Measurements from ENCODE around the gene MLLT10. TPM values are rescaled to one million over a fixed set of nuclear protein-coding genes. Genes with fewer than 3 reads are reported as not detected.
A peak's percentile ranks its signal among the peaks of the same experiment; 100 is the strongest.

Gene MLLT10
- total RNA-seq, 2 experiments from 2014 or later = 46.0 to 47.1 TPM

- Mint-ChIP-seq H3K36me3 (ENCODE audit: low read depth) (peaks cover 24% of the 10 kb centered on the region), H3K27ac (no peak overlapping the region)
These were observed 190.1 kb downstream of the MLLT10 start for GRCh38 chr10:21724020-21724589.

GRCh38 chr10:21724687-21725367, 190.8 kb downstream of the MLLT10 start:
- no peaks in the 10 kb centered on the region for H3K9me3 Mint-ChIP-seq (ENCODE audit: insufficient read depth)
- ChIA-PET POLR2A (interaction anchor here (0.6 kb wide), 1 partner anchor 13 kb away, joined by 3 read pairs; no protein-coding TSS in a partner anchor), CTCF (interaction anchor here (0.9 to 3.0 kb wide), 5 partner anchors 8 to 229 kb away, joined by 3 to 16 read pairs (median 4); no protein-coding TSS in a partner anchor)
- H3K27ac Mint-ChIP-seq = no peak overlapping the region
- no peaks in the 10 kb centered on the region for H3K27me3 Mint-ChIP-seq (ENCODE audit: low read depth)
- DNase-seq (peak; percentile 63), ATAC-seq (peak; percentile 55)
- H3K4me3 Mint-ChIP-seq = no peak overlapping the region
- peaks cover 24% of the 10 kb centered on the region for H3K4me1 Mint-ChIP-seq (ENCODE audit: low read depth)
- peaks cover 26% of the 10 kb centered on the region for H3K36me3 Mint-ChIP-seq (ENCODE audit: low read depth)

More at GRCh38 chr10:21724020-21724589, 190.1 kb downstream of the MLLT10 start:
- Mint-ChIP-seq H3K4me1 (ENCODE audit: low read depth) (peaks cover 24% of the 10 kb centered on the region), H3K27me3 (ENCODE audit: low read depth) (no peaks in the 10 kb centered on the region), H3K9me3 (ENCODE audit: insufficient read depth) (no peaks in the 10 kb centered on the region), H3K4me3 (no peak overlapping the region)
- ChIA-PET CTCF (interaction anchor here (0.9 to 3.0 kb wide), 4 partner anchors 9 to 228 kb away, joined by 3 to 16 read pairs (median 6); no protein-coding TSS in a partner anchor), POLR2A (interaction anchor here (0.6 kb wide), 2 partner anchors 13 to 208 kb away, joined by 3 to 5 read pairs; no protein-coding TSS in a partner anchor)
- ATAC-seq = no peak
- DNase-seq = no peak

DNA sequence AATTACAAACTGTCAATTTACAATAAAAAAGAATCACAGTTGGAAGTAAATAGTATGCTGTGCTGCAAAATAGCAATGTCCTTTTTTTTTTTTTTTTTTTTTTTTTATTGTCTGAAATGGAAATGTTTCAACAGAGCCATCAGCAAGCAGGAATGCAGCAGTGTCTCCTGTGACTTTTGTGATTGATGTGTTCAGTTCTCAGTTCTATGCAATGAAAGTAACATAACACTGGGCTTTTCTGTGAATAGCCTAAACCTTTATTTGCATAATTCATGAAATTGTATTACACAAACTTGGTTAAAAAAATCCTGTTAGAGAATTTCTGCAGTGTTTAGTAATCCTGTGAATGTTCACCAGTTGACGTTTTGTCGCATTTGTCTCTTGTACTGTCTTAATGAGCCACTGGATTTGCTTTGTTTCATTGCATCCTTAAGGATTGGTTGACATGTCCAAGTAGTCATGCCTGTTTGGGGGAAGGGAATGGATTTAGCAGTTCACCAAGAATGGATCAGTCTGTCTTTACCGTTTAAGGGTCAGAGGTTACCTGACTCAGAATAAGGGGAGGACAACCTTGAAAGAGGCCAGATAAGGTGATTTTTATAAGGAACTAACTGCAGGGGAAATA, 192.7 kb downstream of the MLLT10 start:
- peaks cover 25% of the 10 kb centered on the region for H3K4me1 Mint-ChIP-seq (ENCODE audit: low read depth)
- H3K27ac Mint-ChIP-seq = no peak overlapping the region
- H3K36me3 Mint-ChIP-seq (ENCODE audit: low read depth) = peaks cover 29% of the 10 kb centered on the region
- no peaks in the 10 kb centered on the region for H3K27me3 Mint-ChIP-seq (ENCODE audit: low read depth)
- H3K9me3 Mint-ChIP-seq (ENCODE audit: insufficient read depth) = no peaks in the 10 kb centered on the region
- no peak for DNase-seq
- no peak overlapping the region for H3K4me3 Mint-ChIP-seq
- ChIA-PET CTCF (no interaction called here), POLR2A (no interaction called here)
- no peak for ATAC-seq

DNA sequence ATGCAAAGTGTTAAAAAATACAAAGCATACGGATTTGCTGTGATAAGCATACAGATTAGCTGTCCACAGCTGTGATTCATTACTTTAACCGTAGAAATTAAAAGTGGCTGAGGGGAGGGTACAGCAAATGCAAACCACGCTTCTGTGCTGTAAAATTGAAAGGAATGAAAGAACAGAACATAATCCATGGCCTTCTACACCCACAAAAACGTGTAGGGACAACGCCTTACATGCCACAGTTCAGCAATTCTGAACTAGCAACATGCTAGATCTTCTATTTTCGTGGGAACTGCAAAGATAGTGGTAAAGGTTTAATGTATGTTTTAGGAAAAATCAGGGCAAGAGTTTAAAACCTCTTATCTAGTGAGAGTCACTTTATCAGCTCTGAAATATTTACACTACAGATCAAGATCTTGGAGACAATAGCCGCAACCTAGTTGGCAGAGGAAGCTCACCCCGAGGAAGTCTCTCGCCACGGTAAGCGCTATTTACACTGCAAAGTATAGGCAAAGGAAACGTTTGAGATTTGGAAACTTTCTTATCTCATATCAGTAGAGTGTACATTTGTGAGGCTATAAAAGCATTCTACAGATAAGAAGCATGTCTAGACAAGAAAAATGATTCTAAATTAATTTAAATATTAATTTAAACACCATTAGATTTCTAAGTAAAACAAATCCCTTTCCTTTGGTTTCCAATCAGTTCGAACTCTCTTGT, 193.6 kb downstream of the MLLT10 start:
- ChIA-PET POLR2A (no interaction called here), CTCF (interaction anchor here (5.8 kb wide), 1 partner anchor 231 kb away, joined by 48 read pairs; no protein-coding TSS in a partner anchor)
- H3K36me3 Mint-ChIP-seq (ENCODE audit: low read depth) = peaks cover 32% of the 10 kb centered on the region
- ATAC-seq (no peak), DNase-seq (no peak)
- no peaks in the 10 kb centered on the region for H3K9me3 Mint-ChIP-seq (ENCODE audit: insufficient read depth)
- H3K27ac Mint-ChIP-seq = no peak overlapping the region
- H3K4me3 Mint-ChIP-seq = no peak overlapping the region
- H3K4me1 Mint-ChIP-seq (ENCODE audit: low read depth) = peaks cover 31% of the 10 kb centered on the region
- H3K27me3 Mint-ChIP-seq (ENCODE audit: low read depth) = no peaks in the 10 kb centered on the region

DNA sequence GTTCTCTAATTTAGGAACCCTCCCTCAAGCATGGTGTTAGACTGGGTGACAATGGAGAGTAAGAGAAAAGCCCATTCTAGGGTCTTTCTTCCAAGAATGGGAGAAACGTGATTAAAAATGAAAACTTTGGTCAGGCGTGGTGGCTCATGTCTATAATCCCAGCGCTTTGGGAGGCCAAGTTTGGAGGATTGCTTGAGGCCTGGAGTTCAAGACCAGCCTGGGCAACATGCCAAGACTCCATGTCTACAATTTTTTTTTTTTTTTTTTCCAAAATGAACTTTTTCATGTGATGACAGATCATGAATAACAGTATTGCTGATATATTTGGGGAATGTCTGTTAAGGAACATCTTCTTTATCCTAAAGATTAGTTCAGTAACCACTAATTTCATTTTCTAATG, 194.6 kb downstream of the MLLT10 start:
- ChIA-PET POLR2A (no interaction called here), CTCF (interaction anchor here (5.8 kb wide), 1 partner anchor 232 kb away, joined by 48 read pairs; no protein-coding TSS in a partner anchor)
- Mint-ChIP-seq H3K27ac (no peak overlapping the region), H3K27me3 (ENCODE audit: low read depth) (no peaks in the 10 kb centered on the region), H3K36me3 (ENCODE audit: low read depth) (peaks cover 32% of the 10 kb centered on the region), H3K4me1 (ENCODE audit: low read depth) (peaks cover 31% of the 10 kb centered on the region), H3K4me3 (no peak overlapping the region), H3K9me3 (ENCODE audit: insufficient read depth) (no peaks in the 10 kb centered on the region)
- no peak for ATAC-seq
- no peak for DNase-seq

GRCh38 chr10:21732067-21732772, 198.2 kb downstream of the MLLT10 start:
- POLR2A ChIA-PET = no interaction called here
- Mint-ChIP-seq H3K9me3 (ENCODE audit: insufficient read depth) (no peaks in the 10 kb centered on the region), H3K27me3 (ENCODE audit: low read depth) (no peaks in the 10 kb centered on the region), H3K4me1 (ENCODE audit: low read depth) (peaks cover 35% of the 10 kb centered on the region), H3K36me3 (ENCODE audit: low read depth) (peaks cover 40% of the 10 kb centered on the region), H3K27ac (no peak overlapping the region), H3K4me3 (no peak overlapping the region)
- CTCF ChIA-PET = interaction anchor here (0.5 to 5.8 kb wide), 27 partner anchors 8 to 481 kb away, joined by 3 to 48 read pairs (median 4); partner anchors contain the start of gene SKIDA1
- ATAC-seq = peak; percentile 85
- peak; percentile 60 for DNase-seq

- Mint-ChIP-seq H3K9me3 (ENCODE audit: insufficient read depth) (no peaks in the 10 kb centered on the region), H3K27me3 (ENCODE audit: low read depth) (no peaks in the 10 kb centered on the region), H3K36me3 (ENCODE audit: low read depth) (peaks cover 33% of the 10 kb centered on the region), H3K4me1 (ENCODE audit: low read depth) (peaks cover 34% of the 10 kb centered on the region), H3K4me3 (no peak overlapping the region), H3K27ac (no peak overlapping the region)
- ChIA-PET CTCF (interaction anchor here (1.1 to 2.7 kb wide), 3 partner anchors 8 to 455 kb away, joined by 3 to 16 read pairs (median 6); no protein-coding TSS in a partner anchor), POLR2A (no interaction called here)
- ATAC-seq (no peak), DNase-seq (no peak)
These were observed 199.7 kb downstream of the MLLT10 start for GRCh38 chr10:21733710-21734109.

- peak overlapping the region; percentile 71 for H3K27ac Mint-ChIP-seq
- H3K4me3 Mint-ChIP-seq = no peak overlapping the region
- H3K9me3 Mint-ChIP-seq (ENCODE audit: insufficient read depth) = no peaks in the 10 kb centered on the region
- DNase-seq (no peak), ATAC-seq (no peak)
- H3K27me3 Mint-ChIP-seq (ENCODE audit: low read depth) = no peaks in the 10 kb centered on the region
- ChIA-PET CTCF (no interaction called here), POLR2A (no interaction called here)
- H3K36me3 Mint-ChIP-seq (ENCODE audit: low read depth) = peaks cover 46% of the 10 kb centered on the region
- H3K4me1 Mint-ChIP-seq (ENCODE audit: low read depth) = peaks cover 52% of the 10 kb centered on the region
These were observed 203.1 kb downstream of the MLLT10 start for GRCh38 chr10:21737106-21737505.

DNA sequence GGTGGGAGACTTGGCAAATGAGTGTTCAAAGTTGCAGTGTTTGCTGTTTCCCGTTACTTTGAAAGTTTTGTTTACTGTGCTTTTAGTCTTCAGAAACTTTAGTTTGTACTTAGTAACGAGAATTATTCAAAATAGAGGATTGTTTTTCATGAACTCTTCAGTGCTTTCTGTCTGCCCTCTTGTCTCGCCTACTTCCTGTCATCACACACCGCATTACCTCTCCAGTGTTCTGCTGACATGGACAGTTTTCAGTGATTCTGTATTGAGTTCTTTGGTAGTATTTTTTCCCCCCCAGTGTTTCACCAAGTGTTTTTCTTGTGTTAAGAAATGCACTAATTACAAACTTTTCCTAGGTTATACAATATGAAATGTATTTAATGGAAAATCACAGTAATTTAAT, 207.0 kb downstream of the MLLT10 start:
- ATAC-seq = peak; percentile 66
- CTCF ChIA-PET = interaction anchor here (1.0 to 1.4 kb wide), 3 partner anchors 9 to 245 kb away, joined by 3 to 4 read pairs (median 4); no protein-coding TSS in a partner anchor
- H3K4me3 Mint-ChIP-seq = no peak overlapping the region
- no peaks in the 10 kb centered on the region for H3K27me3 Mint-ChIP-seq (ENCODE audit: low read depth)
- peaks cover 65% of the 10 kb centered on the region for H3K36me3 Mint-ChIP-seq (ENCODE audit: low read depth)
- POLR2A ChIA-PET = no interaction called here
- H3K4me1 Mint-ChIP-seq (ENCODE audit: low read depth) = peaks cover 57% of the 10 kb centered on the region
- H3K9me3 Mint-ChIP-seq (ENCODE audit: insufficient read depth) = no peaks in the 10 kb centered on the region
- DNase-seq = peak; percentile 44
- peak overlapping the region; percentile 30 for H3K27ac Mint-ChIP-seq

GRCh38 chr10:21742740-21743412, 208.8 kb downstream of the MLLT10 start:
- H3K27me3 Mint-ChIP-seq (ENCODE audit: low read depth) = no peaks in the 10 kb centered on the region
- CTCF ChIA-PET = interaction anchor here (0.8 to 1.1 kb wide), 3 partner anchors 10 to 11 kb away, joined by 3 to 4 read pairs (median 3); no protein-coding TSS in a partner anchor

More at GRCh38 chr10:21742740-21743412, 208.8 kb downstream of the MLLT10 start:
- ATAC-seq (no peak), DNase-seq (no peak)
- no peaks in the 10 kb centered on the region for H3K9me3 Mint-ChIP-seq (ENCODE audit: insufficient read depth)
- H3K36me3 Mint-ChIP-seq (ENCODE audit: low read depth) = peaks cover 56% of the 10 kb centered on the region
- H3K27ac Mint-ChIP-seq = no peak overlapping the region
- H3K4me1 Mint-ChIP-seq (ENCODE audit: low read depth) = peaks cover 58% of the 10 kb centered on the region
- no peak overlapping the region for H3K4me3 Mint-ChIP-seq
- POLR2A ChIA-PET = no interaction called here
